DOHH2 (cell line): ENCODE measurements around the gene SH3RF3.

ENCODE experiments used
- H3F3A ChIP-seq: fragments of 200-600 bp; sonication (generic), shearing (Covaris generic); 2 replicates; pipeline ENCODE4 v1.6.0; 2016; ENCODE audit warnings: antibody characterized with exemption, mild to moderate bottlenecking; ENCODE audit not compliant: control insufficient read depth, insufficient read depth
- H3K27ac ChIP-seq: fragments of 200-600 bp; sonication (generic); 2 replicates; pipeline ENCODE4 v1.5.1; 2014; ENCODE audit warnings: low read depth, mild to moderate bottlenecking, low read length, moderate library complexity
- H3K27me3 ChIP-seq: fragments of 200-600 bp; sonication (generic); 2 replicates; pipeline ENCODE4 v1.6.1; 2014; ENCODE audit warnings: mild to moderate bottlenecking, low read length, mixed read lengths; ENCODE audit not compliant: control insufficient read depth
- H3K36me3 ChIP-seq: fragments of 200-600 bp; sonication (generic); 2 replicates; pipeline ENCODE4 v1.6.1; 2014; ENCODE audit warnings: mild to moderate bottlenecking, low read length, moderate library complexity, mixed read lengths; ENCODE audit not compliant: control insufficient read depth
- H3K4me1 ChIP-seq: fragments of 200-600 bp; sonication (generic); 2 replicates; pipeline ENCODE4 v1.6.1; 2014; ENCODE audit warnings: mild to moderate bottlenecking, low read length, mixed read lengths; ENCODE audit not compliant: control insufficient read depth
- H3K4me2 ChIP-seq: fragments of 200-600 bp; sonication (generic); 2 replicates; pipeline ENCODE4 v1.6.0; 2014; ENCODE audit warnings: mild to moderate bottlenecking, low read length, moderate library complexity
- H3K4me3 ChIP-seq: fragments of 200-600 bp; sonication (generic); 2 replicates; pipeline ENCODE4 v1.5.1; 2014; ENCODE audit warnings: mild to moderate bottlenecking, low read length, mixed read lengths
- H3K79me2 ChIP-seq: fragments of 200-600 bp; sonication (generic); 2 replicates; pipeline ENCODE4 v1.6.1; 2014; ENCODE audit warnings: mild to moderate bottlenecking, low read length, mixed read lengths; ENCODE audit not compliant: control insufficient read depth
- H3K9me2 ChIP-seq: fragments of 200-600 bp; sonication (generic); replicated peaks from 2 replicates; pipeline ENCODE4 v1.6.1; 2014; ENCODE audit warnings: mild to moderate bottlenecking, low read length, mixed read lengths; ENCODE audit not compliant: control insufficient read depth
- H3K9me3 ChIP-seq: fragments of 200-600 bp; sonication (generic); 2 replicates; pipeline ENCODE4 v1.6.1; 2014; ENCODE audit warnings: antibody characterized with exemption, low read length, mixed read lengths; ENCODE audit not compliant: control insufficient read depth, insufficient read depth
- H4K20me1 ChIP-seq: fragments of 200-600 bp; sonication (generic); 2 replicates; pipeline ENCODE4 v1.6.0; 2014; ENCODE audit warnings: low read depth, mild to moderate bottlenecking, antibody characterized with exemption, low read length, moderate library complexity; ENCODE audit not compliant: control insufficient read depth, insufficient read depth
- EZH2phosphoT487 ChIP-seq: fragments of 200-600 bp; sonication (generic); IDR thresholded peaks from 2 replicates; pipeline ENCODE4 v1.6.1; 2017; ENCODE audit warnings: borderline replicate concordance, mild to moderate bottlenecking, antibody characterized with exemption, low read length, moderate library complexity, mixed read lengths
- TF ChIP-seq, protein P1 (sequence below): fragments of 200-600 bp; sonication (generic); IDR thresholded peaks from one replicate; pipeline ENCODE4 v1.5.1; 2014; ENCODE audit warnings: antibody characterized with exemption, mild to moderate bottlenecking, low read depth, low read length; ENCODE audit not compliant: poor library complexity, severe bottlenecking

Gene SH3RF3

GRCh38 chr2:109203246-109204011 is 74.4 kb downstream of the SH3RF3 start:
- Histone ChIP-seq H3K79me2 (no peaks in the 10 kb centered on the region), H3F3A (no peaks in the 10 kb centered on the region), H3K9me2 (no peaks in the 10 kb centered on the region), H3K4me3 (no peak overlapping the region), H3K4me1 (no peaks in the 10 kb centered on the region), H3K36me3 (no peaks in the 10 kb centered on the region), H4K20me1 (no peaks in the 10 kb centered on the region), H3K9me3 (no peaks in the 10 kb centered on the region), H3K27me3 (no peaks in the 10 kb centered on the region), H3K4me2 (no peak overlapping the region), H3K27ac (no peak overlapping the region)
- no peak for TF ChIP-seq EZH2phosphoT487
- TF ChIP-seq, protein P1, sequence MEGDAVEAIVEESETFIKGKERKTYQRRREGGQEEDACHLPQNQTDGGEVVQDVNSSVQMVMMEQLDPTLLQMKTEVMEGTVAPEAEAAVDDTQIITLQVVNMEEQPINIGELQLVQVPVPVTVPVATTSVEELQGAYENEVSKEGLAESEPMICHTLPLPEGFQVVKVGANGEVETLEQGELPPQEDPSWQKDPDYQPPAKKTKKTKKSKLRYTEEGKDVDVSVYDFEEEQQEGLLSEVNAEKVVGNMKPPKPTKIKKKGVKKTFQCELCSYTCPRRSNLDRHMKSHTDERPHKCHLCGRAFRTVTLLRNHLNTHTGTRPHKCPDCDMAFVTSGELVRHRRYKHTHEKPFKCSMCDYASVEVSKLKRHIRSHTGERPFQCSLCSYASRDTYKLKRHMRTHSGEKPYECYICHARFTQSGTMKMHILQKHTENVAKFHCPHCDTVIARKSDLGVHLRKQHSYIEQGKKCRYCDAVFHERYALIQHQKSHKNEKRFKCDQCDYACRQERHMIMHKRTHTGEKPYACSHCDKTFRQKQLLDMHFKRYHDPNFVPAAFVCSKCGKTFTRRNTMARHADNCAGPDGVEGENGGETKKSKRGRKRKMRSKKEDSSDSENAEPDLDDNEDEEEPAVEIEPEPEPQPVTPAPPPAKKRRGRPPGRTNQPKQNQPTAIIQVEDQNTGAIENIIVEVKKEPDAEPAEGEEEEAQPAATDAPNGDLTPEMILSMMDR = no peak

GRCh38 chr2:109204412-109204811 is 75.4 kb downstream of the SH3RF3 start:
- Histone ChIP-seq H3K4me3 (no peak overlapping the region), H3K4me2 (no peak overlapping the region), H3K9me3 (no peaks in the 10 kb centered on the region), H3K4me1 (no peaks in the 10 kb centered on the region), H3F3A (no peaks in the 10 kb centered on the region), H3K27me3 (no peaks in the 10 kb centered on the region; the same call in 1 of the 2 replicates), H3K9me2 (no peaks in the 10 kb centered on the region), H3K79me2 (no peaks in the 10 kb centered on the region), H3K36me3 (no peaks in the 10 kb centered on the region), H3K27ac (no peak overlapping the region), H4K20me1 (no peaks in the 10 kb centered on the region)
- TF ChIP-seq, protein P1 = no peak
- no peak for TF ChIP-seq EZH2phosphoT487

GRCh38 chr2:109205447-109205846 is 76.4 kb downstream of the SH3RF3 start:
- TF ChIP-seq, protein P1 = no peak
- no peak for TF ChIP-seq EZH2phosphoT487
- Histone ChIP-seq H3K9me3 (no peaks in the 10 kb centered on the region), H3K27ac (no peak overlapping the region), H3F3A (no peaks in the 10 kb centered on the region), H4K20me1 (no peaks in the 10 kb centered on the region), H3K79me2 (no peaks in the 10 kb centered on the region), H3K9me2 (no peaks in the 10 kb centered on the region), H3K4me3 (no peak overlapping the region), H3K27me3 (peaks cover 2% of the 10 kb centered on the region; the same call in 1 of the 2 replicates), H3K4me1 (no peaks in the 10 kb centered on the region), H3K36me3 (no peaks in the 10 kb centered on the region), H3K4me2 (no peak overlapping the region)
